Measurements from ENCODE around the gene STIMATE.

Gene STIMATE

DNA sequence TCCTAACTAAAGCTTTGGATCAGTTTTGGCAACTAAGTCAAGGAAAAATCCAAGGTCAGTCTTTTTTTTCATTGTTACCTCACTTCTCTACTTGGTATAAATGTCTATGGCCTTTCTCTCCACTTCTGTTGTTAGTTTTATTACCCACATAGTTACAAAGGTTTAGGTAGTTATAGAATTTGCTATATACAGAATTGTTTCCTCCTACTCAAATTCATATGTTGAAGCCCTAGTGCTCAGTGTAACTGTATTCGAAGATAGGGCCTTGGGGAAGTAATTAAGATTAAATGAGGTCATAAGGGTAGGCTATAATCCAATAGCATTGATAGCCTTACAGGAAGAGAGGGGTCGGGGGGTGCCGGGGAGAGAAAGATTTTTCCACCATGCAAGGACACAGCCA, 19.7 kb upstream of the STIMATE start:
- TF ChIP-seq MAX (IDR thresholded peaks at IDR 0.05; ENCODE audit: low read depth, low read length), result no peak
- TF ChIP-seq POLR2A (IDR thresholded peaks at IDR 0.05; ENCODE audit: extremely low read depth, insufficient read length), result no peak
- no peak for TF ChIP-seq CTCF (IDR thresholded peaks at IDR 0.05; ENCODE audit: low read depth, low read length)
- TF ChIP-seq MYC (IDR thresholded peaks at IDR 0.05; ENCODE audit: low read depth, low read length), result no peak
- no peak overlapping the region for H3K4me3 ChIP-seq (ENCODE audit: low read depth, low read length)
- DNase-seq (ENCODE audit: low read depth), result no peak

GRCh38 chr3:52915294-52915693, 17.9 kb upstream of the STIMATE start:
- no peak for TF ChIP-seq CTCF (IDR thresholded peaks at IDR 0.05; ENCODE audit: low read depth, low read length)
- TF ChIP-seq MYC (IDR thresholded peaks at IDR 0.05; ENCODE audit: low read depth, low read length), result no peak
- no peak for TF ChIP-seq MAX (IDR thresholded peaks at IDR 0.05; ENCODE audit: low read depth, low read length)
- TF ChIP-seq POLR2A (IDR thresholded peaks at IDR 0.05; ENCODE audit: extremely low read depth, insufficient read length), result no peak
- DNase-seq (ENCODE audit: low read depth), result no peak
- no peak overlapping the region for H3K4me3 ChIP-seq (ENCODE audit: low read depth, low read length)

GRCh38 chr3:52912885-52913731, 15.8 kb upstream of the STIMATE start:
- no peak overlapping the region for H3K4me3 ChIP-seq (ENCODE audit: low read depth, low read length)
- no peak for DNase-seq (ENCODE audit: low read depth)
- TF ChIP-seq MYC (IDR thresholded peaks at IDR 0.05; ENCODE audit: low read depth, low read length), result no peak
- no peak for TF ChIP-seq MAX (IDR thresholded peaks at IDR 0.05; ENCODE audit: low read depth, low read length)
- TF ChIP-seq POLR2A (IDR thresholded peaks at IDR 0.05; ENCODE audit: extremely low read depth, insufficient read length), result no peak
- no peak for TF ChIP-seq CTCF (IDR thresholded peaks at IDR 0.05; ENCODE audit: low read depth, low read length)

DNA sequence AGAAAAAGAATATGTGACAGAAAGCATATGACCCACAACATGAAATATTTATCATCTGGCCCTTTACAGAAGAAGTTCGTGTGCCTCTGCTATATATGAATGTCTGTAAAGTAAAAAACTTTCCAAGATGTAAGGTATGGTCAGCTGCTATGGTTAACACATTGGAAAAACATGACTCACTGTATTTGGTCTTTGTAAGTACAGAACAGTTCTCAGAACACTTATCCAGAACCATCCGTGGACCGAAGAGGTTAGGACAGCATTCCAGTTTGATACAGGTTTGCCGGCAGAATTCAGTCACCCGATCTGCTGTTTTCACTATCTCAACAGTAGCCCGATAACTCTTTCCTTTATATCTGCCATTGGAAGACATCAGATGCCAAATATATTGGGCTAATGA, 13.5 kb upstream of the STIMATE start:
- TF ChIP-seq MAX (IDR thresholded peaks at IDR 0.05; ENCODE audit: low read depth, low read length) (no peak), POLR2A (IDR thresholded peaks at IDR 0.05; ENCODE audit: extremely low read depth, insufficient read length) (no peak), MYC (IDR thresholded peaks at IDR 0.05; ENCODE audit: low read depth, low read length) (no peak), CTCF (IDR thresholded peaks at IDR 0.05; ENCODE audit: low read depth, low read length) (no peak)
- no peak for DNase-seq (ENCODE audit: low read depth)
- H3K4me3 ChIP-seq (ENCODE audit: low read depth, low read length), result no peak overlapping the region

GRCh38 chr3:52907497-52907896, 10.1 kb upstream of the STIMATE start:
- TF ChIP-seq MAX (IDR thresholded peaks at IDR 0.05; ENCODE audit: low read depth, low read length) (no peak), POLR2A (IDR thresholded peaks at IDR 0.05; ENCODE audit: extremely low read depth, insufficient read length) (no peak), MYC (IDR thresholded peaks at IDR 0.05; ENCODE audit: low read depth, low read length) (no peak), CTCF (IDR thresholded peaks at IDR 0.05; ENCODE audit: low read depth, low read length) (no peak)
- DNase-seq (ENCODE audit: low read depth), result no peak

More at GRCh38 chr3:52907497-52907896, 10.1 kb upstream of the STIMATE start:
- H3K4me3 ChIP-seq (ENCODE audit: low read depth, low read length), result no peak overlapping the region

All from NB4 (cell line).